ENCODE measurements around the gene HS3ST4.
A peak's percentile ranks its signal among the peaks of the same experiment; 100 is the strongest.
"Not testable (repeated sequence)": the region's sequence is repeated elsewhere in the genome, so short reads cannot be mapped to it uniquely, and the experiment has no call there.

The HS3ST4 gene

DNA sequence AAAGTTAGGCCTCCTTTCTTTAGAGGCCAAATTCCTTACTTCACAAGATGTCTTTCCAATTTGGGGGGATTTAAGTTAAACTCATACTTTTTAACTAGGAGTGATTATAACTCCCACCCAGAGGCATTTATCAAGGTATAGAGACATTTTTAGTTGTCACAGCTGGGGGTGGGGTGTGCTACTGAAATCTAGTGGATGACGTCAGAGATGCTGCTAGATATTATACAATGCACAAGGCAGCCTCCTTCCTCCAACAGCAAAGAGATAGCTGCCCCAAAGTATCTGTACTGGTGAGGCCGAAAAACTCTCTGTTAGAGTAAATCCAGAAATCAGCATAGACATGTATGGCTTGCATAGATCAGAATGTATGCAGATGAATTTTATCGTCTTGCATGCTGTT, 324.0 kb downstream of the HS3ST4 start:
- DNase-seq = no peak

DNA sequence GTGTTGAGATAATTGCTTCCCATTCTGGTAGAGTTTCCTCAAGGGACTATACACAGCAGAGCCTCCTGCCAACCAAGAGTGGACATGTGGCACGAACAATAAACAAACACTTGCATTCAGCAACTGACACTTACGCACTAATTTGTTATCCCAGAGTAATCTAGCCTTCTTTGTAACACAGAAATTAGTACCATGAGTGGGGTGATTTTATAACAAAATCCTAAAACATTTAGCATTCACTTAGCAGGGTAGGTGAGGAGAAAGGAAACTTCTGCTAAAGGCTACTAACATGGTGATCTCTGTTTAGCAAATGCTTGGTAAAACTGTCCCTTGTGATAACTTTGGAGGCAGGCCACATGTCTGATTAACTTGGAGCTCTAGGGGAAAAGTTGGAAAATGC, 325.2 kb downstream of the HS3ST4 start:
- no peak for DNase-seq

GRCh38 chr16:26019381-26020242, 327.9 kb downstream of the HS3ST4 start:
- DNase-seq = no peak

DNA sequence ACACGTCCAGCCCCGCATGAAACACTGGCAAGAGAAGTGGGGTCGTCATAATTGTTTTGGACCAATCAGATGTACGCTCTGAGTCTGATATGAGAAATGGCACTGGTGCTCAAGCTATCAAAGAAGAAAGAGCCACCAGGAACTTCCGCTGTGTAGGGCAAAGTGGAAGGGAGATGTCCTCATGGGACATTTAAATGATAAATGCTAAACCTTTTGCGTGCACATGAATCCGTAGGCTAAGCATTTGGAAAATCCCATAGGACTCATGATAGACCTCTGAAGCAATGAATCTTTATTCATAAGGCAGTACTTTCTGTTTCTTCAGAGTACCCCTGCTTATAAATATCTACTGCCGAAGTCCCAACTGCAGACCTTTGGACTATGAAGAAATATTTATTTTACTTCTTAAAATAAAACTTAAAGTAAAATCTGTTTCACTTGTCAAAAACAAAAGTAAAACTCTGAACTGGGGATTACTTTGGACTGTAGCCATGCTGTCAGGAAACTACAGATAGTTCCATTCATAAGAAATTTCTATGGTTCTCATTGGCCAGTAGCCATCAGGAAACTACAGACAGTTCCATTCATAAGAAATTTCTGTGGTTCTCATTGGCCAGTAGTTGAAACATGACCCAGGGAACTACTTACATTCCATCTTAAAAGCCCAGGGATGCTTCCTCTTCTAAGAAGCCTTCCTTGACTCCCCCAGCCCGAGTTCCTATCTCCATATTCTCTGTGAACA, 335.1 kb downstream of the HS3ST4 start:
- DNase-seq = no peak

- no peak for DNase-seq
These were observed 339.5 kb downstream of the HS3ST4 start for GRCh38 chr16:26031286-26031685.

GRCh38 chr16:26032661-26033060, 340.9 kb downstream of the HS3ST4 start:
- DNase-seq = not testable (repeated sequence)

GRCh38 chr16:26041952-26042668, 350.4 kb downstream of the HS3ST4 start:
- DNase-seq = no peak

DNA sequence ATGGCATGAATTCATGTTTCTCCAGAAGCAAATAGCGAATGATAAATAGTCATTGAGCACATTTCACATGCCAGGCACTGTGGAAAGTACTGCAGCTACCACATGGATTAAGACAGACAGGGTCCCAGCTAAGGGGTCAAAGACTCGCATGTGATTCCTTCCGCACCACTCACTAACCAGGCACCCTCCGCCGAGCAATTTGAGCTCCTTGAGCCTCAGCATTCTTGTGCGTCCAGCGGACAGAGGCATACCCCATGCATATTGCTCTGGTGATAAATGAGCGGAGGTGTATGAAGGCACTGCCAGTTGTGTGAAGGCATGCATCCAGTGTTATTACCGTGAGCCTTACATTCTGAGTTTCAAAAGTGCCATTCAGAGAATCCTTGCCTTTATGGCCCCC, 358.7 kb downstream of the HS3ST4 start:
- DNase-seq = no peak

DNA sequence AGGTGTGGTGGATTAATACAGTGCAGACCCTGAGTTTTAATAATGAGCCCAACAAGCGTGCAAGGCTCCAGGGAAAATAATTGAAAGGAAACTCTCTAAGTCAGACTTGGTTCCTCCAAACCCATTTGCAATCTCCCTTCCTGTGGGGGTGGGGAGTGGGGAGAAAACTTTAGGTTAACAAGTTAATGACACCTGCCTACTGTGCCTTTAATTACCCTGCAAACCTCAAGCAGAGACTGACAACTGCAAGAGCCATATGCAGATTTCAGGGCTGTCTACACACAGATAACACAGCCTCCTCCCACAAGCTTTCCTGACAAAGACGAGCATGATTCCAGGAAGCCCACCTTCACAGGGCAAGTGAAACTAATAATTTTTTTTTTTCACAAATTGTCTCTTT, 359.3 kb downstream of the HS3ST4 start:
- DNase-seq = no peak

GRCh38 chr16:26053889-26054288, 362.1 kb downstream of the HS3ST4 start:
- no peak for DNase-seq

GRCh38 chr16:26058326-26058725, 366.6 kb downstream of the HS3ST4 start:
- no peak for DNase-seq

GRCh38 chr16:26070302-26071100, 378.7 kb downstream of the HS3ST4 start:
- DNase-seq = no peak

DNA sequence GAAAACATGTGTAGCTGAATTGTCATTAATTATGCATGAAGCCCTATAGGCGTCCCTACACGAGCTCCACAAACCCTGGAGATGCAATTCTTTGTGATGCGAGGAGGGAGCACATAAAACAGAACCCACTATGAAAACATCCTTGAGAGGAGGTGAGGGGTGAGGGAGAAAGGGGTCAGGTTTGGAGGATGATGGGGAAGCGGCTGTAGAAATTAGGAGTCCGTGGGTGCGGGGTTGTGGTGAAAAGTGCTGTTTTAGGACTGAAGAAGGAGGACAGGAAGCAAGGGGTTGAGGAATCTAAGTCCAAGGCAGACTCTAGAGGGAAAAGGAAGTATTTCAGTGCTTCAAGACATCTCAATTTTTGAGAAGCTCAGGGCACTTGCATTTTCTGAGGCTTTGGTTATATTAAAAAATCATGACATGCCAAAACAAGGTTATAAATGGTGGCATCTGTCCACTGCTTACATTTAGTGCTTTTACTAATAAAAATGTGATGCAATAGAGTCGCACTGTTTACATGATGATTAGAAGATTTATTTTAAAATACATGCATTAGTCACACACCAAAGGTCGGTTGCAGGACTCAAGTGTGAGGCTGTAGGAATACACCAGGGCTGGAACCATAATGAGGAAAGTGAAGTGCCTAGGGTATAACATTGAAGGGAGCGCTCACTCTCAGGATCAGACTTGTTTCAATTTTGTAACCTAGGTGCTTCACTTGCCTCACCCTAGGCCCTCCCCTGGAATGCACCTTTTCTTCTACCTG, 379.5 kb downstream of the HS3ST4 start:
- no peak for DNase-seq

- no peak for DNase-seq
These were observed 387.1 kb downstream of the HS3ST4 start for GRCh38 chr16:26078716-26079355.

DNA sequence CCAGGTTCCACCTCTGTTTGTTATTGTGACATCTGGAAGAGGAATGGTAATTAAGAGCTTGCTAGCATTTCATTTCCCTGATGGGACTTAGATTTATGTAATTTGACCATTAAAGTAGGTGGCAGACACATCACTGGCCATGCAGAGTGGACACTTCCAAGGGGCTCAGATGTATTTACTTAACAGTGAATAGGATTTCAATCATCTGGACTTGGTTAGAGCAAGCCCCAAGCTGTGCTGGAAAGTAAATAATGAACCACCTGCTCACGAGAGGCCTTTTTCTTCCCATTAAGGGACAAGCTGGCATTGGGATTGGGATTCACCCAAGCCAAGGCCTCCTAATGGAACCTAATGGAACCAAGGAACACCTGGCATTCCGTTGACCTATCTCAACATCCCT, 395.3 kb downstream of the HS3ST4 start:
- no peak for DNase-seq

- no peak for DNase-seq
These were observed 399.8 kb downstream of the HS3ST4 start for GRCh38 chr16:26091511-26091910.

- DNase-seq = not testable (repeated sequence)
These were observed 406.4 kb downstream of the HS3ST4 start for GRCh38 chr16:26098206-26098605.

DNA sequence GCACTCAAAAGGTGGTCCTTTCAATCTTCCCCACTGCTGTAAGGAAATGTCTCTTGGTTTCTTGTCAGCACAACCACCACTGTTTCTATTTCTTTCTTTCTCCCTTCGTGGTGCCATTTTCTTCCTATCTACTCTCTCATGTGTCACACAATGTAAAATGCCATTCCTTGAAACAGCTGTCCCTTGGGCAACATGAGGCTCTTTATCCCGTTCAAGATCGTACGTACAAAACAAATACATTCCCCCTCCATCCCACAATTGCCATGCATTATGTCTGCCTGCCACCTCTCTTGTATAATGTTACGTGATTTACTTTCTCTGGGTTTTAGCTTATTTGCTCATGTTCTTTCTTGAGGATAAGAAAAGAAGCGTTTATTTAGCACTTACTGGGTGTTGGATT, 410.6 kb downstream of the HS3ST4 start:
- DNase-seq = no peak

DNA sequence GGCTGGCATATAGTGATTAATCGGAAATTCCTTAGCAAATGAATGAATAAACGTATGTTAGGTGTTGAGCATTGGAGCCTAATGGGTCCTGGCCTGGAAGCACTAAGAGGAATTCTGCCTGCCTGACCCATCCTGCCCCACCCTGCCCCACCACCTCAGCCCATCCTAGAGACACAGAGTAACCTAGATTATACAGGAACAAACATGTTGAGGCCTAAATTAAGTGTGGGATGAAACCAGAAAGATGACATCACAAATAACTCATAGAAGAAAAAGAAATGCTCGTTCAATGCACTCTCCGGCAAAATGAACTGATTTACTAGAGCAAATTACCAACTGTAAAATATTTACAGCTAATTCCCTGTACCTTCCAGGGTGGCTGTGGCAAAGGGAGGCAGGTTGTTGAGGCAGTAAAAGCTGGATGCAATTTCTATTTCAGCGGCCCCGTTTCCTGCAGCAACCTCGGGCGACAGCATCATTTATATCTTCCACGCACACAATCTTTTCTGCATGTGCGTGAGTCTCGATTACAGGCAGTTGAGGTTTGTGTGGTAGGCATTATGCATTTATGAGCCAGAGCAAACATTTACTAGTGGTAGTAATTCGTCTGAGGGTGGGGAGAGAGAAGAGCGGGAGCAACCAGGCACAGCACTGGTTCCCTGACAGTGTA, 417.2 kb downstream of the HS3ST4 start:
- no peak for DNase-seq

GRCh38 chr16:26111900-26112299, 420.1 kb downstream of the HS3ST4 start:
- peak; percentile 1 for DNase-seq

DNA sequence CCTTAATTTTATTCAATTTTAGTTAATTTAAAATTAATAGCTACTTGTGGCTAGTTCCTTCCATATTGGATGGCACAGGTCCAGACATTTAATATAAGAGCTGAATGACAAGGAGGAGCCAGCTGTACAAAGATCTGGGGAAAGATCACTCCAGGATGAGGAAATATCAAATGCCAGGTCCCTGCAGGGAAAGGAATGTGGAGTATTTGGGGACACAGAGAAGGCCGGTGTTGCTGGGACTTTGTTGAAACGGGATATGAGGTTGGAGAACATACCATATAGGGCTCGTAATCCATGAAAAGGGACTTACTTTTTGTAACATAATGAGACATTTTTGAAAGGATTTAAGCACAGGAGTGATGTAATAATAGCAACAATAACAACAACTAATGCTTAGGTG, 426.8 kb downstream of the HS3ST4 start:
- DNase-seq = no peak

All from OCI-M1 (cell line).